GM11168 (cell line): ENCODE results near the gene RIN3.

ENCODE experiments used
- in situ Hi-C: fragments of 300-500 bp; cut with MboI; formaldehyde crosslinking; loops from one replicate; pipeline ENCODE4 v1.12.0; 2022; ENCODE audit warnings: low sequenced_read_pairs; ENCODE audit not compliant: unreplicated experiment

Gene RIN3

DNA sequence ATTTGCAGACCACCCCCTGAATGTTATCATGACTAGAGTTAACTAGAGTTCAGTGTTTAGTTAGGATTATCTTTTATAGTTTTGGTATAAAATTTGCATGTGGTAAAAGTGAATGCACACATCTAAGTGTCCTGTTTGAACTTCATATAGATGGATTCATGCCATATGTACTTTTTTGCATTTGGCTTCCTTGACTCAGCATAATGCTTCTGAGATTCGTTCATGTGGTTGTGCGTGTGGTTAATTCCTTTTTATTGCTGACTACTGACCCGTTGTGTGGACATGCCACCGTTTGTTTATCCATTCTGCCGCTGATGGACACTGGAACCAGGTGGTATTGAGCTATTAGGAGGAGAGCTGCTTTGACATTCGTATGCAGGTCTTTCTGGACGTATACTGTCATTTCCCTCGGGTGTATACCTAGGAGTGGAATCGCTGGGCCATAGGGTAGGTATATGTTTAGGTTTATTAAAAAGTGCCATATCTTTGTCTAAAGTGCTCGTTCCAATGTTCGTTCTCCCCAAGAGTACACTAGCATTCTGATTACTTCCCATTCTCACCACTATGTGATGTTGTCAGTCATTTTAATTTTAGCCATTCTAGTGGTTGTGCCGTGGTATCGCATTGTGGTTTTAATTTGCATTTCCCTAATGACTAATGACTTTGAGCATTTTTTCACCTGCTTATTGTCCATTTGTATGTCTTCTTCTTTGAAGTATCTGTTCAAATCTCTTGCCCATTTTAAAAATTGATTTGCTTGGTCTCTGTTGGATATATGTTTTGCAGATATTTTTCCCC is 37.7 kb downstream of the RIN3 start:
- in situ Hi-C loops, result no loop called here

GRCh38 chr14:92552066-92552465 is 38.5 kb downstream of the RIN3 start:
- in situ Hi-C loops, result no loop called here

GRCh38 chr14:92553438-92553837 is 39.9 kb downstream of the RIN3 start:
- in situ Hi-C loops, result no loop called here

- in situ Hi-C loops, result no loop called here
Measured at GRCh38 chr14:92555465-92556111, 42.0 kb downstream of the RIN3 start.

DNA sequence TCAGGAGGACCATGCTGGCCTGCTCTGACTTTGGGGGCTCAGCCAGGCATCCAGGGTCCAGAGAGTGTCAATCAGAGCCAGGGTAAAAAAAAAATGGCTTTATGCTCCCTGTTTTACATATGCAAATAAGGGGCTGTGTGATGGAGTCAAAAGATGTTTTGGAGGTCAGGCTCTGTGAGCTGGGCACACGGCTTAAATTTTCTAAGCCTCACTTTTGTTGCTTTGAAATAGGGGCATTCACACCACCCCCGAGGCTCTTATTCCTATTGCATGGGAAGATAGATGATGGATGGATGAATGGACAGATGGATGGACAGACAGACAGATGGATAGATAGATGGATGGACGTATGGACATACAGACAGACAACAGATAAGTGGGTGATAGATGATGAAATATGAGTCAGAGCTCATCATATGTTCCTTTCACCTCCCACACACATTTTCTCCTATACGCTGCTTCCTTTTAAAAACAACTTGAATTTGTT is 42.7 kb downstream of the RIN3 start:
- in situ Hi-C loops, result no loop called here

GRCh38 chr14:92556863-92557543 is 43.4 kb downstream of the RIN3 start:
- in situ Hi-C loops, result no loop called here

DNA sequence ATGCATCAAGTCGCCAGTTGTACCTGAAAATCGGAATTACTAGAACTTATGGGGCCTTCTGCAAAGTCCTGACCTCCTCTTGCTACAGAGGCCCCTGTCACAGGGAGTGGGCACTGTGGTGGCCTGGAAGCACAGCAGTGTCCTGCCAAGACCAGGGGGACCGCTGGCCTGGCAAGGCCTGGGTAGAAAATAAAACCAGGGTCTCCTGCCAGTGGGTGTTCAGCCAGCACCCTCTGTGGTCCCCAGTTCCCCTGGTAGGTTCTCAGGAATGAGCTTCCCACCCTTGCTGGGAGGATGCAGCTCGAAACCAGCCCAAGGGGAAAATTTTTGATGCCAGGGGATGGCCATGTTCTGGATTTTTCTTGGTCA is 43.9 kb downstream of the RIN3 start:
- in situ Hi-C loops, result no loop called here

DNA sequence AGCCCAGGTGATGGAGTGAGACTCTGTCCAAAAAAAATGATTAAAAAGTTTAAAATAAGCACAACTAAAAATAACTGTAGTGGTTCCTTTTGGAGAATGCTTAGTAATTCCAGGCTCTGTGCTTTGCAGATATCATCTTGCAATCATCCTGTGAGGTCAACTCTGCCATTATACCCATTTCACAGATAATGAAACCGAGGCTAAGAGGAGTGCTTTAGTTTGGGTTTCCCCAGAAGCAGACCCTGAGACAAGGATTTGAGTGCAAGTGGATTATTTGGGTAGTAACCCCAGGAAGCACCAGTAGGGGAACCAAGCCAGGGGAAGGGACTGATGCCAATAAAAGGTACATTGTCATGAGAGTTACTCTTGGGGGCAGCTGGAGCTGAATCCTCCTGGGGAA is 44.7 kb downstream of the RIN3 start:
- in situ Hi-C loops, result no loop called here

DNA sequence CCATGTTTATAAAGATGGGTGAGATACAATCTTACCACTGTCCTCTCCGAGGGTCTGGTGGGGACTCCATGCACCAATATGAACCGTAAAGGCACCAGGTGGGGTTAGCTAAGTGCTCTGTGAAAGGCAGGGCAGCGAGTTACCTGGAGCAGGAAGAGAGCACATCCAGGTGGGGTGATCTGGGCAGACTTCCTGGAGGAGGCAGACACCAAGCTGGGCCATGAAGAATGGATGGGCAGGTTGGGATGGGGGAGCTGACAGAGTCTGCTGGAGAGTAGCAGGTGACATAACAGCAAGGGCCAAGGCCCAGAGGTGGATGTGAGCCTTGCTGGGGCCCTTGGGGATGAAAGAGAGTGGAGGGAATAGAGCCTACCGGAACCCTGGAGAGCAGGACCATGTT is 45.9 kb downstream of the RIN3 start:
- in situ Hi-C loops, result no loop called here

DNA sequence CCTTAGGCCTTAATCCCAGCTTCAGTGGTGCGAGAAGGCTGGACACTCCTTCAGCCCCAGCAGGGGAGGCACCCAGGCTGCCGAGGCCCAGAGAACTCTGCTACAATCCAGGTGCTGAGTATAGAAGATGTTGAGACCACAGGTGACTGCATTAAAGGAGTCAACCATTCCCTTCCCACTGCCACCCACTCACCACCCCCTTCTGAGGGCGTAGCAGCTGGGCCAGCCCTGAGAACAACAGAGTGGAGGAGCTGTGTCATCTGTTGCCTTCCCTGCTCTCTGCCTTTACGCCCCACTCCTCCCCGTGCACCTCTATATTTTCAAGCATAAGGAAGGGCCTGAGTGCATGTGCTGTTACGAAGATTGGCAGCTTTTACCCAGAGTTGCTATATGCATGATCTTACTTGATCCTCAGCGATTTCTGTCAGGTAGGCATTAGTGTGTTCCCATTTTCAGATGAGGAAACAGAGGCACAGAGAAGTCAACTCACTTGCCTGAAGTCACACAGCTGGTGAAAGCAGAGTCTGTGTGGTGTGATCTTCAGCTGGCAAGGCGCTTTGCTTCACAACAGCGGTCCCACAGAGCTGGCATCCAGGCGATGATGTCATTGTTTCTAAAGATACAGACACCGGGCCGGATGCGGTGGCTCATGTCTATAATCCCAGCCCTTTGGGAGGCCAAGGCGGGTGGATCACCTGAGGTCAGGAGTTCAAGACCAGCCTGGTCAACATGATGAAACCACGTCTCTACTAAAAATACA is 46.7 kb downstream of the RIN3 start:
- in situ Hi-C loops, result no loop called here

DNA sequence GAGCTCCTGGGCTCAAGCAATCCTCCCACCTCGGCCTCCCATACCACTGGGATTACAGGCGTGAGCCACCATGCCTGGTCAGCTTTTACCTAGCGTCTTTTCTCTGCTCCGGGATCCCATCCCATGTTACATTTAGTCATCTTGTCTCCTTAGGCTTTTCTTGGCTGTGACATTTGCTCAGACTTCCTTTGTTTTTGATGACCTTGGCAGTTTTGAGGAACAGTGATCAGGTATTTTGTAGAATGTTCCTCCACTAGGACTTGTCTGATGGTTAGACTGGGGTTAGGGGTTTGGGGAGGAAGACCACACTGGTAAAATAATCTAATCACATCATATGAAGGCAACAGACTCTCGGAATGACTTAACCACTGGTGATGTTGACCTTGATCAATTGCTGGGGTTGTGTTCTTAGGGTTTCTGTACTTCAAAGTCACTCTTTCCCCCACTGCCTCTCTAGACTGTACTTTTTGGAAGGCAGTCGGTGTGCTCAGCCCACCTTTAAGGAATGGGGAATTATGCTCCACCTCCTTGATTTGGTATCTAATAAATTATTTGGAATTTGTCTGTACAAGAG is 48.4 kb downstream of the RIN3 start:
- in situ Hi-C loops, result no loop called here

- in situ Hi-C loops, result no loop called here
Measured at GRCh38 chr14:92563359-92563758, 49.8 kb downstream of the RIN3 start.

DNA sequence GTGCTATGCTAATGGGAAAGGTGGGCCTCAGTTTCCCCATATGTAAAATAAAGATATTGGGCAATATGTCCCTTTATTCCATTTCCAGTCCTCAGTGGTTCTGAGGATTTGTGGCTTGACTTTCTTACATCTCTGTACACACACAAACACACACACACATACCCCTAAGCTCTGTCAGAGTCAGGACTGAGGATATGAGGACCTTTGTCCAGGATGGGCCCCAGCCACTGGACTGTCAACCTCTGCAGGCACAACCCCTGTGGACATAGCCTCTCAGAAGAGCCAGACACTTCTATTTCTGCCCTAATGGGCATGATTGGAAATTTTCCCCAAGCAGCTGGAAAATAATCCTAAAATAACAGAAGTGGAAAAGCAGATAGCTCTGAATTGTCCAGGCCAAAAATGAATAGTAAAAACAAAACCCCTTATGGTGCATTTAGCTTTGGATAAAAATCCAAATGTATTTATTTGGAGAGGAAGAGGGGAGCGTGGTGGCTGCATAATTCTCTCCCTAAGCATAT is 50.2 kb downstream of the RIN3 start:
- in situ Hi-C loops, result no loop called here

DNA sequence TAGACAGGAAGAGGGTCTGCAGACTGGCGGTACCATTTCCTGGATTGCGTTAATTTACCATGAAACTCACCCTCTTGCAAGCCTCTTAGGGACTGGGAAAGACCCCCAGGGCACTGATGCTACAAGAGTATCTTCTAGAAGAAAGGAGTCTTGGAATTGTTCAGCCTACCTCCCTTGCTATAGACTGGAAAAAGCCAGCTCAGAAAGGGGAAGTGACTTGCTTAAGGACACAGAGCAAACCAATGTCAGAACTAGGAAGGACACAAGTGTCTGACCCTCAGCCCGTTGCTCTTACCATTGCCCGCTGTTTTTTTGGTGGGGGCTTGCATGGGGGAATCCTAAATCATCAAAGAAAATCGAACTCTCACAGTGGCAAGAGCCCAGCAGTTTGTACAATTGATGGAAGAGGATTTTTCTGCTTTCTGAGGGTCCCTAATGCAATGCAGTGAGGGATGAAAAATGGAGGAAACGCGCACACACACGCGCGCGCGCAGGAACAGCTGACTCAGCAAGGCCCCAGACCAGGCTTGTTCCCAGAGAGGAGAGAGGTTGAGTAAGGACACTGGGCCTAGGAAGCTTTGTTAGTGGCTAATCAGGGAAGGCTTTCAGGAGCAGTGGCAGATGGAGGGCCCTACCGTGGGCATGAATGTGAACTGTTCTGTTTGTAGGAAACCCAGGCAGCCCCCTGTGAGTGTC is 50.9 kb downstream of the RIN3 start:
- in situ Hi-C loops, result no loop called here

- in situ Hi-C loops, result no loop called here
Measured at GRCh38 chr14:92565040-92565717, 51.6 kb downstream of the RIN3 start.

- in situ Hi-C loops, result no loop called here
Measured at GRCh38 chr14:92565718-92566115, 52.1 kb downstream of the RIN3 start.

DNA sequence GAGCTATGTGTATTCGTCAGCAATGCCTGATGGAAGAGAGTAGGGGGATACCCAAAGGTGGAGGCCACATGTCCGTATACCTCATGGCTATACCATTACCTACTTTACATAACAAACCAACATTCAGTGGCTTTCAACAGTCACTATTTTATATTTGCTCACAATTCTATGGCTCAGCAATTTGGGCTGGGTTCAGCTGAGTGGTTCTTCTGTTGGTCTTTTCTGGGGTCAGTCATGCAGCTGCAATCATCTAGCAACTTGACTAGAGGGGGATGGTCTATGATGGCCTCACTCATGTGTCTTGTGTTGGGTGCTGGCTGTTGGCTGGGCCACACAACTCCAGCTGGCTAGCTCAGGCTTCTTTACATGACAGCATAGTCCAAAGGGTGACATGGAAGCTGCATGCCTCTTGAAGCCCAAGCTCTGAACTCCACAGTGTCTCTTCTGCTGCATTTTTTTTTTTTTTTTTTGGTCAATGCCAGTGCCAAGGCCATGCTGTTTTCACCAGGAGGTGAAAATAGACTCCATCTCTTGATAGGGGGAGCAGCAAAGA is 53.7 kb downstream of the RIN3 start:
- in situ Hi-C loops, result no loop called here

DNA sequence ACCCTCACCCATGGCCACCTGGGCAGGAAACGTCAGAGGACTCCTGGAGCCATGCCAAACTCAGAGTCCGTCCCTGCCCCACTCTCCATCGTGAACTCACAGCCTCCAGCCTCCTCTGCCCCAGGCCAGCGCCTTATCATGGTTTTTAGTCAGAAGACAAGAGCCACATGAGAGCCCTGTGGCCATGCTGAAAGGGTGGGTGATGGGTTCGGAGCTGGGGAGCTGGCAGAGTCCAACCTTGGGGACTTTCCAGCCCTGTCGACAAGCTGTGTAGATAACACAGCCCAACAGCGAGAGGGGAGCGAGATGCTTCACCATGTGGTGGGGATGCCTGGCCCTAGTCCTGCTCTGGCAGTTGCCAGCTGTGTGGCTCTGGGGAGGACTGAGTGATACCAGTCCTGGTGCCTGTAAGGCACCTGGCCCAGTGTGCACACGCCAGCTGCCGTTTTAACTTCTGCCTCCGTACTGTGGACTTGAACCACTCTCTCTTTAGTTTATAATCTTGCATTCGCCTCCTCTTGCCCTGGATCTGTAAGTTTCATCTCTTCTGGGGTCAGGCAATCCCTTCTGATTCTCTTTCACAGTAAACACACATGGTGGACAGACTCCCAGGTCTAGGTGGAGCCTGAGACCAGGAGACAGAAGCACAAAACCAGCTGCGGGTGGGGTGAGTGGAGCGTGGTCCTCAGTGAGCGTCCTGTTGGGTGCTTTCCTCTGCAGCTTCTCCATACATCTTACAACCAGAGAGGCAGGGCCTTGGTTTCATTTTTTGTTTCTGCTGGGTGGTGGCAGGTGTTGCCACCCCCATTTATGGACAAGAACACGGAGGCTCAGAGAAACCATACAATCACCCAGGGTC is 55.3 kb downstream of the RIN3 start:
- in situ Hi-C loops, result no loop called here
